Muscle layer of colon (tissue), 2 donors: ENCODE data around the gene BASP1.

Experiments
- H3K27ac ChIP-seq: one replicate; pipeline ENCODE4 v1.7.0; 2013; ENCODE audit warnings: low read depth, mild to moderate bottlenecking, low read length, moderate library complexity
- H3K27me3 ChIP-seq, 2 donors: one replicate each; pipeline ENCODE4 v1.7.0; 2013; ENCODE audit warnings: low read length in 2 of 2, mild to moderate bottlenecking in 2 of 2; ENCODE audit not compliant: insufficient read depth in 2 of 2, control insufficient read depth in 1 of 2
- H3K36me3 ChIP-seq: one replicate; pipeline ENCODE4 v1.7.0; 2013; ENCODE audit warnings: mild to moderate bottlenecking, low read length; ENCODE audit not compliant: insufficient read depth
- H3K4me1 ChIP-seq: one replicate; pipeline ENCODE4 v1.7.0; 2013; ENCODE audit warnings: mild to moderate bottlenecking, low read length; ENCODE audit not compliant: insufficient read depth
- H3K4me3 ChIP-seq, 2 donors: one replicate each; pipeline ENCODE4 v1.7.0; 2013; ENCODE audit warnings: low read length in 2 of 2, low read depth in 1 of 2, mild to moderate bottlenecking in 1 of 2, moderate library complexity in 1 of 2
- H3K9ac ChIP-seq: one replicate; pipeline ENCODE4 v1.7.0; 2013; ENCODE audit warnings: low read length
- H3K9me3 ChIP-seq: one replicate; pipeline ENCODE4 v1.7.0; 2013; ENCODE audit warnings: mild to moderate bottlenecking, low read length
- donor health status: abdominal sarcoma.
- donor health status: Adenocarcinoma of cecum.

The BASP1 gene

DNA sequence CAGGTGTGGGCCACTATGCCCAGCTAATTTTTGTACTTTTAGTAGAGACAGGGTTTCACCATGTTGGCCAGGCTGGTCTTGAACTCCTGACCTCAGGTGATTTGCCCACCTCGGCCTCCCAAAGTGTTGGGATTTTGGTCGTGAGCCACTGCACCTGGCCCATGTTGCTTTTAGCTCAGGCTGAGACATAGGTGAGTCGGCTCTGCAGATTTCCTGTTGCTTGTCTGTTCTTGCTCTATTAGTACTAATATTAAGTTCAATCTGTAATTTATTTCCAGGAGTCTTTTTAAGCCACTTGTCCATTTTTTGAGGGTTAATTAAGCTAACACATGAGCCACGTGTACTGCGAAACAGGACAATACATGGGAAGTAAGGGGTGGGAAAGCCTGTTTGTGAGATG, 21.4 kb upstream of the BASP1 start:
- no peaks in the 10 kb centered on the region for H3K4me1 ChIP-seq
- H3K9ac ChIP-seq, result no peak overlapping the region
- H3K27me3 ChIP-seq, result no peaks in the 10 kb centered on the region
- no peak overlapping the region for H3K27ac ChIP-seq
- H3K36me3 ChIP-seq, result no peaks in the 10 kb centered on the region
- no peak overlapping the region for H3K4me3 ChIP-seq
- H3K9me3 ChIP-seq, result no peaks in the 10 kb centered on the region

DNA sequence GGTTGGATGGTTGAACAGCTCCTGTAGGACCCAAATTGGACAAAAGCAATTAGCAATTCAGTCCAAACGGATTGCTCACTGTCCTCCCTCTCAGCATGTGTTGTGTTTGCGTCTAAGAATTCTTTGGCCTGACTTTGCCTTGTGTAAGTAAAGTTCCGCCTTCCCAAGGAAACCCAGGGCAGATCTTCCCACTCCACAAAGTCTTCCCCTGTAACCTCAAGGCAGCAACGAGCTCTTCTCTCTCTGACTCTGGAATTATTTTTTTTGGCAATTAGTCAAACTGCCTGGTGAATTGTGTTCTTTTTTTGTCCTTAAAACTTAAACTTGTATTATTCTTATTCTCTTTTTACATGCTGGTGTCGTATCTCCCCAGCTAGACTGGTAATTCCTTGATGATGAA, 20.7 kb upstream of the BASP1 start:
- no peak overlapping the region for H3K4me3 ChIP-seq
- no peaks in the 10 kb centered on the region for H3K36me3 ChIP-seq
- no peaks in the 10 kb centered on the region for H3K9me3 ChIP-seq
- no peak overlapping the region for H3K9ac ChIP-seq
- no peak overlapping the region for H3K27ac ChIP-seq
- no peaks in the 10 kb centered on the region for H3K27me3 ChIP-seq
- no peaks in the 10 kb centered on the region for H3K4me1 ChIP-seq

DNA sequence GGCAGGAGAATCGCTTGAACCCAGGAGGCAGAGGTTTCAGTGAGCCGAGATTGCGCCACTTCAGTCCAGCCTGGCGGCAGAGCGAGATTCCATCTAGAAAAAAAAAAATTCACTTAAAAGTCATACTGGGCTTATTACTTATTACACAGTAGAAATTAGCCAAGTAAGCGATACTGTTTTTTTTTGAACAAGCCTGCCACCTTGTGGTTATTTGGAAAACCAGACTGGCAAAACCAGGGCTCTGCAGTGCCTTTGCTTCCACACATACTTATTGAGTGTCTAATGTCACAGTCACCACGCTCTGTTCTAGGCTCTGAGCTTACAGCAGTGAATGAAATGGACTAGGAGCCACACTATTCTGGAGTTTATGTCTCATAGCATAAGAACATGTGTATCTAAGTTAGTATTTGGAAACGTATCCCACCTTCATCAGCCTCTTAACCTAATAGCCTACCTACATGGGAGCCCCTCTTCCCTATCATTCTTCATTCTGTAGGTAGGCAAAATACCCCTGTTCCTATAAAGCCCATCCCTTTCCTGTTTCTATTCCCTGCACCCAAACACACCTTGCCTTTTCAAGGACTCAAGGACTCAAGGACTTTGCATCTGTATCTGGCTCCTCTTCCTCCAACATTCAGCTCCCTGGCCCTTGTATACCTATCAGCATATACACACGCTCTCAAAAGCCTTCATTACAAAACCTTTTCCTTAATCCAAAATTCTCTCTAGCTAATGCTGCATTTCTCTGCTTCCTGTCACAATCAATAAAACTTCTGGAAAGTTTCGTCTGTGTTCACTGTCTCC, 13.9 kb upstream of the BASP1 start:
- Histone ChIP-seq H3K9ac (no peak overlapping the region), H3K9me3 (no peaks in the 10 kb centered on the region), H3K36me3 (no peaks in the 10 kb centered on the region), H3K27ac (no peak overlapping the region), H3K4me3 (no peak overlapping the region), H3K27me3 (peaks cover 4 to 10% of the 10 kb centered on the region in 2 donors), H3K4me1 (no peaks in the 10 kb centered on the region)

DNA sequence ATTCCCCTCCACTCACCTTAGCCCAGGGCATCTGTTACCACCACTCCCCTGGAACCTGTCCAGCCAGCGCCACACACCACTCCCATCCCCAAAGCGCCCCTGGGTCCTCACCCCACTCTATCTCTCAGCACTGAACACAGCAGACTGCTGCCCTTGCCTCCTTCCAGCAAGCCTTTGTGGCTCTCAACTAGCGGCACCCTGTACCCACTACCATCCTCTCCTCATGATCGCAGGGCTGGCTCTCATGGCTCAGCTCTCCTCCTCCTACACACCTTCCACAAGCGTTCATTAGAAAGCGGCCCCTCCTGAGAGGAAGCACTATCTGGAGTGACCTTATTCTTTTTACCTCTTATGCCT, 13.3 kb upstream of the BASP1 start:
- Histone ChIP-seq H3K4me1 (no peaks in the 10 kb centered on the region), H3K27ac (no peak overlapping the region), H3K9me3 (no peaks in the 10 kb centered on the region), H3K27me3 (peaks cover 4 to 10% of the 10 kb centered on the region in 2 donors), H3K9ac (no peak overlapping the region), H3K4me3 (no peak overlapping the region), H3K36me3 (no peaks in the 10 kb centered on the region)

DNA sequence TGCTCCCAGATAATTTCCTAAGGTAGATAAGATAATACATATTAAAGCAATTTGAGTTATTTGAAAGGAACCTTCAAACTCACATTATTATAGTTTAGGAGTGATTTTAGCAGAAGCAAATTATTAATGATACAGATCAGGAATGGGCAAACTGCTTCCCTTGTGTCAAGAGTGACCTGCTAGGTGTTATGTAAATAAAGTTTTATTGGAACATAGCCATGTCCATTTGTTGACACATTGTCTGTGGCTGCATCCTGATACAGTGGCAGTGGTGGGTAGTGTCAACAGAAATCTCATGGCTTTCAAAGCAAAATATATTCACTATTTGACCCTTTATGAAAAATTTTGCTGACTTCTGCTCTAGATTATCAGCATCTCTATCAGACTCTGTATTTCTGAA, 11.4 kb upstream of the BASP1 start:
- Histone ChIP-seq H3K27me3 (peaks cover 4 to 10% of the 10 kb centered on the region in 2 donors), H3K4me1 (no peaks in the 10 kb centered on the region), H3K36me3 (no peaks in the 10 kb centered on the region), H3K9ac (no peak overlapping the region), H3K4me3 (no peak overlapping the region), H3K9me3 (no peaks in the 10 kb centered on the region), H3K27ac (no peak overlapping the region)

DNA sequence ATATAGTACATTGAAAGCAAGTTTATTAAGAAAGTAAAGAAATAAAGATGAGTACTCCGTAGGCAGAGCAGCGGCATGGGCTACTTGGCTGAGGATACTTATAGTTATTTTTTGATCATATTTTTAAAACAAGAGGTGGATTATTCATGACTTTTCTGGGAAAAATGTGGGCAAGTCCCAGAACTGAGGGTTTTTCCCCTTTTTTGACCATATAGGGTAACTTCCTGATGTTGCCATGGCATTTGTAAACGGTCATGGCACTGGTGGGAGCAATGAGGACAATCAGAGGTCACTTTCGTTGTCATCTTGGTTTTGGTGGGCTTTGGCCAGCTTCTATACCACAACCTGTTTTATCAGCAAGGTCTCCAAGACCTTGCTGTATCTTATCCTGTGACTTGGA, 5.2 kb upstream of the BASP1 start:
- H3K36me3 ChIP-seq, result no peaks in the 10 kb centered on the region
- H3K27ac ChIP-seq, result no peak overlapping the region
- peaks cover 5% of the 10 kb centered on the region for H3K4me1 ChIP-seq
- peaks cover 0 to 6% of the 10 kb centered on the region in 2 donors for H3K27me3 ChIP-seq
- H3K9ac ChIP-seq, result no peak overlapping the region
- no peaks in the 10 kb centered on the region for H3K9me3 ChIP-seq
- no peak overlapping the region for H3K4me3 ChIP-seq

DNA sequence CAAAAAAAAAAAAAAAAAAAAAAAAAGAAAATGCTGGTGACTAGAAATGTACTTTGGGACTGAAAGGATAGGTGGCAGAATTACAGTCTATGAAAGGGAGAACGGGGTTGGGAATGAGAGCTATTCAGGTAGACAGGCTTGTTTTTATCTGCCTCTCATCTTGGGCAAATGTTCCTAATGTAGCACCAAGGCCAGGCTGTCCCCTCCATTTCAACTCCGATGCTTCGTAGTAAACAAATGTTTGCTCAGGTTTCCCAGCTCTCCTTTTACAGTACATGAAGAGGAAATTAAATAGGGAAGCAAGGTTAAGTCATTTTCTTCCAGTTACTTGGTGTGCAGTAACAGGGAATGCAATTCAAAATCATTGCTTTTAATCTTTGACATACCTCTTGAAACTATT, 4.4 kb upstream of the BASP1 start:
- peaks cover 0 to 6% of the 10 kb centered on the region in 2 donors for H3K27me3 ChIP-seq
- no peaks in the 10 kb centered on the region for H3K9me3 ChIP-seq
- peaks cover 5% of the 10 kb centered on the region for H3K4me1 ChIP-seq
- no peak overlapping the region for H3K4me3 ChIP-seq
- H3K9ac ChIP-seq, result no peak overlapping the region
- no peaks in the 10 kb centered on the region for H3K36me3 ChIP-seq
- H3K27ac ChIP-seq, result no peak overlapping the region

DNA sequence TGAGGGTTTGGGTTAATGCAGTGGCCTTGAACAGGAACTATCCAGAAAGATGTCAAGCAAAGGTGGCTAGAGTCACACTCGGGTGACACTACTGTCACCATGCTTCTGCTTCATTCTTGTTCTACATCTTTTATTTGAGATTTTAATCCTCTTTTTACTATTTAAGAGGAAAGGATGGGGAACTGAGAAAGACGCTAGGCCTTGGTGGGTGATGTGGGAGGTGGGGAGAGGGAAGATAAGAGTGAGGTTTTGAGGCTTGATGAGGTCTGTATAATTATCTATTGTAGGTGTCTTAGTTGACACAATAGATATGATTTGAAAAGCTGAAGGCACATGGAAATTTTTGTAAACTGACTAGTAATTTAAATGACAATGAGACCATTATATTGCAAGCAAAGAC, 3.5 kb upstream of the BASP1 start:
- peaks cover 0 to 14% of the 10 kb centered on the region in 2 donors for H3K27me3 ChIP-seq
- H3K4me1 ChIP-seq, result peaks cover 5% of the 10 kb centered on the region
- no peak overlapping the region for H3K4me3 ChIP-seq
- H3K9ac ChIP-seq, result no peak overlapping the region
- no peaks in the 10 kb centered on the region for H3K9me3 ChIP-seq
- H3K36me3 ChIP-seq, result no peaks in the 10 kb centered on the region
- H3K27ac ChIP-seq, result no peak overlapping the region

DNA sequence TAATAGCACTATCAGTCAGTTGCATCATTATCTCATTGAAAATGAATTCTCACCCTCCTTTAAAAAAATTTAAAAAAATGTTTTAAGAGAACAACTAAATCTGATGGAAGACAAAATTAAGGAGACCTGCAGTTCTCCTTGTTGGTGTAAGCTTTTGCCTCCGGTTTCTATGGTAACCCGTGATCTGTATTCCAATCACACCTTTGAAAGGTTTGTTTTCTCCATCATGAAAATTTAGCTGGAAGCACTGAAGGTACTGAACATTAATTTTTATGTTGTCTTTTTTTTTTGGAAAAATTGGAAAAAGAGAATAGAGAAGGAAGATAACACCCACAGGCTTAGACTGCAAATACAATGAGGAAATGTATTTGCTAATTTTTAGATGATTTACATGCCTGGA, 2.5 kb upstream of the BASP1 start:
- Histone ChIP-seq H3K9me3 (no peaks in the 10 kb centered on the region), H3K36me3 (no peaks in the 10 kb centered on the region), H3K9ac (no peak overlapping the region), H3K4me1 (peaks cover 5% of the 10 kb centered on the region), H3K27ac (no peak overlapping the region), H3K27me3 (peaks cover 0 to 17% of the 10 kb centered on the region in 2 donors), H3K4me3 (no peak overlapping the region)

DNA sequence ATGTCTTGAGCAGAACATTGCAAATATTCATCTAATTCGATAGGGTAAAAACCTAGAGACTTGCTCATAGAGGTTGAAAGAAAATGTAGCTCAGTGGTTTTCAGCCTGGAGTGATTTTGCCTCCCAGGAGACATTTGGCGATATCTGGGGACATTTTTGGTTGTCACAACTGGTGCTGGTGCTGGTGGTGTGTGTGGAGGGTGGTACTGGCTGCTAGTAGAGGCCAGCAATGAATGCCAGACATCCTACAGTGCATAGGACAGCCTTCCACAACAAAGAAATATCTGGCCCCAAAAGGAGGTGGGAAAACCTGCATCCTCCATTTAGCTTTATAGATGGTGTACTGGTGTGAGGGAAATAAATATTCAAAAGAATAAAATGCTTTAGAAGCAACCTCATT, 2.1 kb upstream of the BASP1 start:
- H3K27ac ChIP-seq, result no peak overlapping the region
- H3K9me3 ChIP-seq, result no peaks in the 10 kb centered on the region
- H3K4me1 ChIP-seq, result peaks cover 5% of the 10 kb centered on the region
- no peaks in the 10 kb centered on the region for H3K36me3 ChIP-seq
- H3K4me3 ChIP-seq, result no peak overlapping the region
- H3K27me3 ChIP-seq, result peaks cover 0 to 17% of the 10 kb centered on the region in 2 donors
- no peak overlapping the region for H3K9ac ChIP-seq

DNA sequence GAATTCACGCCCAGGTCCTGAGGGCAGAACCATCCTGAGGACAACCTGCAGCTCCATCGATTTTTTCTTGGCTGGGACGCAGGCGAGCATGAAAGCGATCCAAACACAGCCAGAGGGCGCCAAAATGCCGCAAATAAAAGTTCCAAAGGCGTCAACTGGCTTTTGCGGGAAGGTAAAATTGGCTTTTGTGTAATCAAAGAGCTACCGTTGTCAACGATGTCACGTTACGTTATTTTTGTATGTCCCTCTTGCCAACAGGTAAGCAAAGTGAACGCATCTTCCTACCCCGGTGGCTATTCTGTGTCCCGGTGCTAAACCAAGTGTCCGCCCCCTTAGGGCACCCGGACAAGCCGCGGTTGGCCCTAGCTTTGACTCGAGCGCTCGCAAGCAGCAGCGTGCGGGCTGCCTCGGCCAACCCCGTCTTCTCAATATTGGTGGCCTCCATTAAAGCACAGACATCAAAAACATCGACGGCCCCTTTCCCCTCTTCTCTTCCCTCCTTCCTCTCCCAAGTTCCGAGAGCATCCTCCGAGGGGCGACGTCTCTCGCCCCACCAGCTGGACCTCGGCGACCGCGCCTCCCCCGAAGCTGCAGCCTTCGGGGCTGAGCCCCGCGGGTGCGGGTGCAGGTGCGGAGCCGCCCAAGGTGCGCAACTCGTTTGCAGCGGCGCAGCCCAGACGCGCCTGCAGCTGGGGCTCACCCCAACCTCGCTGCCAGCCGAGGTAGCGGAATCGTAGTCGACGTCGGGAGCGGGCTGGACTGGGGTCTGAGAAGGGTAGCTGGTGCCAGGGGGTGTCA, 1.1 kb upstream of the BASP1 start:
- no peaks in the 10 kb centered on the region for H3K9me3 ChIP-seq
- H3K36me3 ChIP-seq, result no peaks in the 10 kb centered on the region
- no peak overlapping the region for H3K9ac ChIP-seq
- H3K4me3 ChIP-seq, result peak overlapping the region; percentile 13 to 56
- peaks cover 5% of the 10 kb centered on the region for H3K4me1 ChIP-seq
- no peak overlapping the region for H3K27ac ChIP-seq
- peaks cover 0 to 17% of the 10 kb centered on the region in 2 donors for H3K27me3 ChIP-seq
